HepG2 (cell line): Measurements from ENCODE around the gene GABRB1.

Source experiments
- EZH2 ChIP-seq: conservative IDR thresholded peaks from 2 replicates; pipeline ENCODE4 v1.6.1; 2012; ENCODE audit warnings: mild to moderate bottlenecking, low read depth, low read length, moderate library complexity
- JUN ChIP-seq: sonication (generic); formaldehyde crosslinking; IDR thresholded peaks from 2 replicates; pipeline ENCODE4 v1.4.0; 2020; ENCODE audit warnings: mild to moderate bottlenecking, missing genetic modification reagents
- JUND ChIP-seq: sonication (generic); formaldehyde crosslinking; IDR thresholded peaks from 2 replicates; pipeline ENCODE4 v1.8.0; 2022; ENCODE audit warnings: mild to moderate bottlenecking, missing genetic modification reagents
- KDM1A ChIP-seq: IDR thresholded peaks from 2 replicates; pipeline ENCODE4 v1.6.1; 2016; ENCODE audit warnings: missing compliant biosample characterization
- NR3C1 ChIP-seq: sonication (generic); formaldehyde crosslinking; IDR thresholded peaks from 2 replicates; pipeline ENCODE4 v1.4.0; 2020; ENCODE audit warnings: missing genetic modification reagents
- NRL ChIP-seq: sonication (generic); formaldehyde crosslinking; IDR thresholded peaks from 2 replicates; pipeline ENCODE4 v1.5.0; 2020; ENCODE audit warnings: missing genetic modification reagents, mild to moderate bottlenecking, moderate library complexity, borderline replicate concordance
- REST ChIP-seq, 2 experiments: IDR thresholded peaks; 2 replicates each; pipeline ENCODE4 v1.6.1; 2011 to 2012; ENCODE audit warnings: low read length in 2 of 2, borderline replicate concordance in 1 of 2, low read depth in 1 of 2, mild to moderate bottlenecking in 1 of 2, moderate library complexity in 1 of 2
- TBP ChIP-seq: sonication (generic); formaldehyde crosslinking; IDR thresholded peaks from 2 replicates; pipeline ENCODE4 v1.5.0; 2020; ENCODE audit warnings: missing genetic modification reagents
- ZNF276 ChIP-seq: sonication (generic); formaldehyde crosslinking; IDR thresholded peaks from 2 replicates; pipeline ENCODE4 v1.4.0; 2020; ENCODE audit warnings: mild to moderate bottlenecking, low read depth, missing genetic modification reagents

GRCh38 chr4:47155919-47156318 is 124.6 kb downstream of the GABRB1 start:
- TF ChIP-seq NR3C1 = no peak
- TF ChIP-seq ZNF276 (CRISPR knock-in tag) = no peak
- no peak for TF ChIP-seq JUND (CRISPR knock-in tag)
- no peak for TF ChIP-seq KDM1A (CRISPR knock-in tag)
- no peak for TF ChIP-seq NRL
- TF ChIP-seq EZH2 = no peak
- no peak for TF ChIP-seq JUN (CRISPR knock-in tag)
- TF ChIP-seq TBP (CRISPR knock-in tag) = no peak
- no peak for TF ChIP-seq REST (IDR thresholded peaks at IDR 0.05; ENCODE audit: borderline replicate concordance in 1 of 2, low read depth in 1 of 2, low read length in 2 of 2)
